ENCODE results near the gene BCS1L. TPM values are rescaled to one million over a fixed set of nuclear protein-coding genes. Genes with fewer than 3 reads are reported as not detected.

Gene BCS1L
- total and polyA plus RNA-seq, 2 of the 13 experiments (the other 11 are each of a cell fraction or from before 2014, with no cell fraction given): 48.9 to 76.0 TPM

GRCh38 chr2:218659988-218660358 is 490 bp downstream of the BCS1L start:
- Histone ChIP-seq H3K4me2 (ENCODE audit: low read depth, low read length) (peak overlapping the region; percentile 95), H3K4me3 (replicated peaks in 1 of 3; ENCODE audit: insufficient read depth in 1 of 3, low read depth in 2 of 3, low read length in 3 of 3) (peak overlapping the region; percentile 78 to 92 (median 80)), H3K36me3 (replicated peaks in 1 of 2; ENCODE audit: control insufficient read depth in 1 of 2, insufficient read depth in 2 of 2, low read length in 2 of 2) (peaks cover 27 to 61% of the 10 kb centered on the region in 2 experiments), H4K20me1 (ENCODE audit: insufficient read depth, low read length) (no peaks in the 10 kb centered on the region), H2AFZ (ENCODE audit: low read length) (peak overlapping the region; percentile 45), H3K27ac (ENCODE audit: extremely low read length, insufficient read depth, low read length) (peak overlapping the region; percentile 59), H3K4me1 (ENCODE audit: insufficient read depth, low read length) (peaks cover 24% of the 10 kb centered on the region), H3K79me2 (ENCODE audit: insufficient read depth, low read length) (peaks cover 20% of the 10 kb centered on the region), H3K9ac (ENCODE audit: insufficient read depth, low read depth, low read length) (peak overlapping the region; percentile 73), H3K27me3 (ENCODE audit: control insufficient read depth in 1 of 2, insufficient read depth in 2 of 2, low read length in 2 of 2) (no peaks in the 10 kb centered on the region; a peak in 1 of 5 replicates), H3K9me3 (ENCODE audit: low read length) (no peaks in the 10 kb centered on the region)
- no peak for ATAC-seq
- POLR2A ChIA-PET: interaction anchor here (0.6 to 5.8 kb wide), 24 partner anchors 10 to 727 kb away, joined by 3 to 130 read pairs (median 5); partner anchors contain the start of genes AAMP, CNPPD1, CTDSP1 and CYP27A1
- TF ChIP-seq SNAI1 (CRISPR knock-in tag; IDR thresholded peaks at IDR 0.05; ENCODE audit: borderline replicate concordance): peak; percentile 20; the same call in 1 of the 2 replicates
- TF ChIP-seq GFI1 (CRISPR knock-in tag; IDR thresholded peaks at IDR 0.05; ENCODE audit: borderline replicate concordance): peak; percentile 2; the same call in 1 of the 2 replicates
- TF ChIP-seq ASH2L (IDR thresholded peaks at IDR 0.05; ENCODE audit: insufficient read length, low read depth, low read length): peak; percentile 19
- TF ChIP-seq ZSCAN12 (CRISPR knock-in tag; IDR thresholded peaks at IDR 0.05): no peak
- TF ChIP-seq ZNF510 (CRISPR knock-in tag; IDR thresholded peaks at IDR 0.05; ENCODE audit: low read depth): 0 out of 2 replicates have a peak, but pooled peaks have one; percentile 4
- TF ChIP-seq NR0B2 (CRISPR knock-in tag; IDR thresholded peaks at IDR 0.05): 0 out of 2 replicates have a peak, but pooled peaks have one; percentile 21
- TF ChIP-seq MED8 (CRISPR knock-in tag; IDR thresholded peaks at IDR 0.05; ENCODE audit: insufficient replicate concordance): peak; percentile 17
- TF ChIP-seq KDM5A (IDR thresholded peaks at IDR 0.05; ENCODE audit: borderline replicate concordance, low read length): 0 out of 2 replicates have a peak, but pooled peaks have one; percentile 34
- no peak for TF ChIP-seq SALL1 (CRISPR knock-in tag; IDR thresholded peaks at IDR 0.05)
- TF ChIP-seq, protein P1, sequence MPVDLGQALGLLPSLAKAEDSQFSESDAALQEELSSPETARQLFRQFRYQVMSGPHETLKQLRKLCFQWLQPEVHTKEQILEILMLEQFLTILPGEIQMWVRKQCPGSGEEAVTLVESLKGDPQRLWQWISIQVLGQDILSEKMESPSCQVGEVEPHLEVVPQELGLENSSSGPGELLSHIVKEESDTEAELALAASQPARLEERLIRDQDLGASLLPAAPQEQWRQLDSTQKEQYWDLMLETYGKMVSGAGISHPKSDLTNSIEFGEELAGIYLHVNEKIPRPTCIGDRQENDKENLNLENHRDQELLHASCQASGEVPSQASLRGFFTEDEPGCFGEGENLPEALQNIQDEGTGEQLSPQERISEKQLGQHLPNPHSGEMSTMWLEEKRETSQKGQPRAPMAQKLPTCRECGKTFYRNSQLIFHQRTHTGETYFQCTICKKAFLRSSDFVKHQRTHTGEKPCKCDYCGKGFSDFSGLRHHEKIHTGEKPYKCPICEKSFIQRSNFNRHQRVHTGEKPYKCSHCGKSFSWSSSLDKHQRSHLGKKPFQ (CRISPR knock-in tag; IDR thresholded peaks at IDR 0.05; ENCODE audit: insufficient replicate concordance): peak; percentile 1
- 0 out of 2 replicates have a peak, but pooled peaks have one; percentile 3 for TF ChIP-seq ZBTB38 (CRISPR knock-in tag; IDR thresholded peaks at IDR 0.05)
- TF ChIP-seq EEA1 (CRISPR knock-in tag; IDR thresholded peaks at IDR 0.05; ENCODE audit: borderline replicate concordance): 0 out of 2 replicates have a peak, but pooled peaks have one; percentile 50
- no peak for TF ChIP-seq TGIF2 (CRISPR knock-in tag; IDR thresholded peaks at IDR 0.05)
- TF ChIP-seq ZBTB7A (CRISPR knock-in tag; IDR thresholded peaks at IDR 0.05): no peak
- peak; percentile 24; the same call in 1 of the 2 replicates for TF ChIP-seq ZNF296 (CRISPR knock-in tag; conservative IDR thresholded peaks at IDR 0.05)
- TF ChIP-seq ZNF235 (CRISPR knock-in tag; IDR thresholded peaks at IDR 0.05; ENCODE audit: borderline replicate concordance): 0 out of 2 replicates have a peak, but pooled peaks have one; percentile 12
- intact Hi-C loops (cut with micrococcal nuclease; ENCODE audit: unreplicated experiment): loop anchor here (1.0 to 2.0 kb wide), 4 partner anchors 27 to 146 kb away; partner anchors contain the start of genes CNOT9, CYP27A1 and USP37
- TSS peak; percentile 89 for BruUV-seq (replicated peaks)
- DNase-seq (ENCODE audit: low spot score): no peak
- WGBS (ENCODE audit: low lambda C conversion rate): 13% methylated on average over 8 of the region's 8 CpGs
- in situ Hi-C loops (cut with HindIII; ENCODE audit: extremely low pct_ligation_motif_present, low pct_unique_long_range_greater_than_20kb): no loop called here
- FAIRE-seq: no peak
- CTCF ChIA-PET (ENCODE audit: low intra/inter-chr PET ratio, low total read pairs): interaction anchor here (1.2 to 3.2 kb wide), 2 partner anchors 27 to 189 kb away, joined by 4 to 41 read pairs; no protein-coding TSS in a partner anchor

Data from HepG2 (cell line).